Kidney (tissue), 14 donors: ENCODE measurements around the gene PRKD2. TPM values are rescaled to one million over a fixed set of nuclear protein-coding genes. Genes with fewer than 3 reads are reported as not detected.

ENCODE experiments used
- DNase-seq, 5 donors: peaks; one replicate each; pipeline ENCODE4 v3.0.0-alpha.2; 2013 to 2020
- FAIRE-seq: peaks from 2 replicates; lab custom pipeline; 2012; peaks lifted over from hg19 to GRCh38; lab: Jason Lieb, UNC
- H3K27ac ChIP-seq, 2 donors: one replicate each; pipeline ENCODE4 v1.7.0; 2013; ENCODE audit warnings: low read depth in 2 of 2, low read length in 2 of 2, inconsistent platforms in 1 of 2
- H3K27me3 ChIP-seq: one replicate; pipeline ENCODE4 v1.7.1; 2013; ENCODE audit warnings: low read length, inconsistent platforms; ENCODE audit not compliant: control insufficient read depth, insufficient read depth
- H3K36me3 ChIP-seq, 3 donors: one replicate each; pipeline versions ENCODE4 v1.7.0 to v1.7.1; 2013; ENCODE audit warnings: low read length in 3 of 3, control low read depth in 1 of 3, inconsistent platforms in 1 of 3; ENCODE audit not compliant: insufficient read depth in 3 of 3, control insufficient read depth in 2 of 3
- H3K4me1 ChIP-seq, 3 donors: one replicate each; pipeline versions ENCODE4 v1.7.0 to v1.7.1; 2013; ENCODE audit warnings: low read length in 3 of 3, inconsistent platforms in 1 of 3, low read depth in 1 of 3; ENCODE audit not compliant: control insufficient read depth in 2 of 3, insufficient read depth in 2 of 3
- H3K4me3 ChIP-seq, 3 donors: one replicate each; pipeline versions ENCODE4 v1.7.0 to v1.8.1; 2013; ENCODE audit warnings: low read length in 3 of 3, control low read depth in 1 of 3, inconsistent platforms in 1 of 3
- H3K9ac ChIP-seq, 3 donors: one replicate each; pipeline versions ENCODE4 v1.7.0 to v1.7.1; 2013; ENCODE audit warnings: low read length in 3 of 3, control low read depth in 1 of 3, inconsistent platforms in 1 of 3
- H3K9me3 ChIP-seq, 3 donors: one replicate each; pipeline versions ENCODE4 v1.7.0 to v1.7.1; 2013; ENCODE audit warnings: low read length in 3 of 3, control low read depth in 1 of 3, inconsistent platforms in 1 of 3; ENCODE audit not compliant: control insufficient read depth in 2 of 3, insufficient read depth in 1 of 3
- CTCF ChIP-seq: IDR thresholded peaks from 3 replicates; pipeline ENCODE4 v1.5.1; 2012; ENCODE audit warnings: mild to moderate bottlenecking, moderate library complexity, borderline replicate concordance; ENCODE audit not compliant: insufficient read depth; ENCODE audit errors: extremely low read depth
- intact Hi-C: fragments of 100-400 bp; cut with DNase I; formaldehyde crosslinking; loops from one replicate; pipeline ENCODE4 v1.11.1; 2022
- polyA plus RNA-seq: library from polyadenylated mRNA; stranded (reverse); fragments of 350-450 nt; fragmentation: Illumina TruSeq; extraction: RNeasy Lipid Tissue Mini Kit (QIAGEN cat#74804); gene quantifications from one replicate; pipeline ENCODE4 v1.2.3, GENCODE V29; 2014; ENCODE audit warnings: low read depth, low replicate concordance; ENCODE audit not compliant: insufficient read depth
- total RNA-seq: library from RNA; stranded (reverse); fragmentation: NEBNext Ultra II Directional; extraction: Animal tissue kit (Norgen Biotek cat#: 25700); gene quantifications from one replicate; pipeline ENCODE4 v1.2.1, GENCODE V29; 2021
- donor health status: control.
- donor health status: control.
- donor health status: control.
- donor health status: control.
- donor health status: control.
- donor health status: DM: yes; HTN: yes; CAD: no.
- donor health status: Normal renal cell carcinoma (clear cell type).

Gene PRKD2
- total and polyA plus RNA-seq, 2 donors from 2014 or later: 26.7 to 69.8 TPM

GRCh38 chr19:46730595-46730994 lies 13.7 kb upstream of the PRKD2 start:
- no peak for DNase-seq
- intact Hi-C loops: no loop called here
- no peaks in the 10 kb centered on the region for H3K27me3 ChIP-seq
- no peak overlapping the region for H3K9ac ChIP-seq
- H3K9me3 ChIP-seq: no peaks in the 10 kb centered on the region
- no peak for TF ChIP-seq CTCF
- H3K27ac ChIP-seq: no peak overlapping the region
- FAIRE-seq: no peak
- no peak overlapping the region for H3K4me3 ChIP-seq
- peaks cover 0 to 10% (median 0%) of the 10 kb centered on the region in 3 donors for H3K4me1 ChIP-seq
- peaks cover 0 to 50% (median 36%) of the 10 kb centered on the region in 3 donors for H3K36me3 ChIP-seq

- peaks cover 0 to 10% (median 0%) of the 10 kb centered on the region in 3 donors for H3K4me1 ChIP-seq
- no peaks in the 10 kb centered on the region for H3K9me3 ChIP-seq
- DNase-seq (no peak), FAIRE-seq (no peak)
- H3K9ac ChIP-seq: no peak overlapping the region
- no peak overlapping the region for H3K27ac ChIP-seq
- TF ChIP-seq CTCF: no peak
- peaks cover 0 to 52% (median 36%) of the 10 kb centered on the region in 3 donors for H3K36me3 ChIP-seq
- no peak overlapping the region for H3K4me3 ChIP-seq
- intact Hi-C loops: no loop called here
- H3K27me3 ChIP-seq: no peaks in the 10 kb centered on the region
Measured at GRCh38 chr19:46730187-46730586, 13.3 kb upstream of the PRKD2 start.

- no peak overlapping the region for H3K27ac ChIP-seq
- H3K9ac ChIP-seq: no peak overlapping the region
- H3K27me3 ChIP-seq: no peaks in the 10 kb centered on the region
- peaks cover 0 to 10% (median 0%) of the 10 kb centered on the region in 3 donors for H3K4me1 ChIP-seq
- no peak overlapping the region for H3K4me3 ChIP-seq
- peaks cover 0 to 57% (median 36%) of the 10 kb centered on the region in 3 donors for H3K36me3 ChIP-seq
- FAIRE-seq (no peak), DNase-seq (no peak)
- no peaks in the 10 kb centered on the region for H3K9me3 ChIP-seq
- TF ChIP-seq CTCF: no peak
- intact Hi-C loops: no loop called here
Measured at GRCh38 chr19:46729696-46730095, 12.8 kb upstream of the PRKD2 start.

- no peak overlapping the region for H3K9ac ChIP-seq
- FAIRE-seq (no peak), DNase-seq (peak; percentile 47 to 91 (median 71))
- no peak overlapping the region for H3K4me3 ChIP-seq
- no peaks in the 10 kb centered on the region for H3K9me3 ChIP-seq
- H3K36me3 ChIP-seq: peaks cover 0 to 61% (median 34%) of the 10 kb centered on the region in 3 donors
- intact Hi-C loops: no loop called here
- no peaks in the 10 kb centered on the region for H3K27me3 ChIP-seq
- peaks cover 0 to 10% (median 0%) of the 10 kb centered on the region in 3 donors for H3K4me1 ChIP-seq
- H3K27ac ChIP-seq: no peak overlapping the region
- TF ChIP-seq CTCF: peak; percentile 83
Measured at GRCh38 chr19:46728693-46729339, 11.9 kb upstream of the PRKD2 start.
